NCI-H460 (cell line): Measurements from ENCODE around the gene PABPC1L. TPM values are rescaled to one million over a fixed set of nuclear protein-coding genes. Genes with fewer than 3 reads are reported as not detected.

Source experiments
- DNase-seq: peaks from one replicate; pipeline ENCODE4 v3.0.0-alpha.2; 2016; ENCODE audit warnings: low read depth; ENCODE audit errors: extremely low read depth
- total RNA-seq: library from RNA; depleted of rRNA; stranded (reverse); fragments of >200 nt; shearing (Covaris generic); gene quantifications from 2 replicates; pipeline ENCODE4 v1.2.3, GENCODE V29; 2014; rRNA removed

PABPC1L gene
- total RNA-seq, 1 experiment from 2014 or later, result 67.6 TPM

DNA sequence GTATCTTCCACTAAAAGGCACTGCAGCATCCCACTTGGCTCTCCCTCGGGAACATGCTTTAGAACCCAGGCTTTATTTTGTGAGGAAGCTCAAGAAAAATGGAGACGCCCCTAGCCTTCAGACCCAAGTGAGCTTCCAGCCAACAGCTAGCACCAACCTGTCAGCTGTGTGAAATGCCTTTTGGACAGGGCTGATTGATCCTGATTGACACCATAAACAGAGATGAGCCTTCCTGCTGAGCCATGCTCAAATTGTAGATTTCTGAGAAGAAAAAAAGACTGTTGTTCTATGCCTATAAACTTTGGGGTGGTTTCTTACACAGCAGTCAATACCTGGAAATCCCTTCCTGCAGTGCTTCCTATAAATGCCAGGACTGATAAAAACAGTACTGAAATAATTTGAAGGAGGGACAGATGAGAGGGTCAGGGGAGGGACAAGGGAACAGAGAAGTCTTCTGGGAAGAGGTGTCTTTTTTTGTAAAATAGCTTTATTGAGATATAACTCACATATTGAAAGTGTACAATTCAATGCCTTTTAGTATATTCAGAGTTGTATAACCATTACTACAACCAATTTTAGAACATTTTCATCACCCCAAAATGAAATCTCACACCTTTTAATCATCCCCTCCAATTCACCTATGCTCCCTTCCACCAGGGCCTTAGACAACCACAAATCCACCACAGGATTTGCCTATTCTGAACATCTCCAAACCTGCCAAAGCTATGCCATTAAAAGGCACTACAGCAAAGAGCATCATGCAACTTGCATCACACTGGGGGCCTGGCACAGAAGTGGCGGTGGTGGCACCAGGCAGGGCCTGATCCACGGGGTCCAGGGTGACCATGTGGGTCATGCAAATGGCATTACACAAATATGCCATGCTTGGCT is 53.7 kb downstream of the PABPC1L start:
- DNase-seq, result no peak

- no peak for DNase-seq
Observed at GRCh38 chr20:44965651-44966029, 55.8 kb downstream of the PABPC1L start.

DNA sequence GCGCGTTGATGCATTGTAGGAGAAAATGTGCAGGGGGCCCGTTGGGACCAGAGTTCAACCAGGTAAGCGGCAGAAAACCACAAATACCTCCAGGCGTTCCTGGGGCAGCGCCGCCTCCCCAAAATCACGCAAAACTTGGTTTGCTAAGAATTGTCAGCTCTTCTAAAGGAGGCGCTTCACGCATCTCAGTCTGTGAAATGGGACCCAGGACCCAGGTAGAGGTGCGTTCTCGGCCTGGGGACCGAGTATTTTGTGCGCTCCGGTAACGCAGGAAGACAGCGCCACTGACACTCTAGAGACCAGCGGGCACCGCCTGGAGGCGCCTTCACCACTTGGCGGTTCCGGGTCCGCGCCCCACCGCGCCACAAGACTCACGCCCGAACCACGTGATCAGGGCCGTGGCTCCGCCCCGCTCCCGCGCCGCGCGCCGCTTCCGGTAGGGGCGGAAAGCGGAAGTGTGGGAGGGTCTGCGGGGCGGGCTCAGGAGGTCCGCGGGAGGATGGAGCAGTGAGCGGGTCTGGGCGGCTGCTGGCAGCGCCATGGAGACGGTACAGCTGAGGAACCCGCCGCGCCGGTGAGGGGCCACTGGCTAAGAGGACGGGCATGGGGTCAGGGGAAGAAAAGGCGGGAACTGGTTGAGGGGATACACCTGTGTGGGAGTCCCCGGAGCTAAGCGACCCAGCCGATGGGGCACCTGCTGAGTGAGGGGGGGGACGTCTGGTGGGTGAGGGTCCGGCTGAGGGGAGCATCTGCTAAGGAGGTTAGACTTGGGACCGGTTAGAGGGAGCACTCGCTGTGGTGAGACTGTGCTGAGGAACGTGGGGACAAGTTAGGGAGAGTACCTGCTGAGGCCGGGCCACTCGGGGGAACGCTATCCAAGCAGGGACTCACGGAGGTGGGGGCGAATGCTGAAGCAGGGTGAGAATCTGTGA is 56.4 kb downstream of the PABPC1L start, which contains the start of gene STK4:
TSS of gene STK4 (plus strand) at position 483 of the 932 bp plus-strand sequence. CDS start at position 540, 57 bp downstream.
- DNase-seq, result peak; percentile 91

DNA sequence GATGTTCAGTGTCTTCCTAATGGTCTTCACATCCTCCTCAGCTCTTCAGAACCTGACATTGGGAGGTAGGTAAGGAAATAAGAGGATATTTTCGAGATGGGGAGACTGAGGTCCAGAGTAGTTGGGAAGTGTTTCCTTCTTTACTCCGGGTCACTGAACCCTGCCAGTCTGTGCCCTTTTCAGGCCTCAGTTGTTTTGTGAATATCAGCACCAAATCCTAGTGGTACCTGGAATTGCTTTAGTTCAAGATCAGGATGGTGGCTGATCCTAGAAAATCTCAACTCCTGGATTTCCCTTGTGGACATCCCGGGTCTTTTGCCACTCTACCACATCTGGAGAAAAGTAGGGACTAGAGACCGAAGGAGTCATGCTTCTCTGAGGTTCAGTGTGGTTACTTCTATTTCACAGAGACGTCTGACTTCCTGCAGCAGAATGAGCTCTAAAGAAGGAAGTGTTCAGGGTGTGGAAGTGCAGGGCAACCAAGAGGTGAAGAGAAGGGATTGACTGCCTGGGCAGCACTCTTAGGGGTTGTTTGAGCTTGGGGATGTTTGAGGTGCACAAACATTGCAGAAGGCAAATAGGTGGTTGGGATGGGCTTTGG is 57.4 kb downstream of the PABPC1L start:
- DNase-seq, result no peak

DNA sequence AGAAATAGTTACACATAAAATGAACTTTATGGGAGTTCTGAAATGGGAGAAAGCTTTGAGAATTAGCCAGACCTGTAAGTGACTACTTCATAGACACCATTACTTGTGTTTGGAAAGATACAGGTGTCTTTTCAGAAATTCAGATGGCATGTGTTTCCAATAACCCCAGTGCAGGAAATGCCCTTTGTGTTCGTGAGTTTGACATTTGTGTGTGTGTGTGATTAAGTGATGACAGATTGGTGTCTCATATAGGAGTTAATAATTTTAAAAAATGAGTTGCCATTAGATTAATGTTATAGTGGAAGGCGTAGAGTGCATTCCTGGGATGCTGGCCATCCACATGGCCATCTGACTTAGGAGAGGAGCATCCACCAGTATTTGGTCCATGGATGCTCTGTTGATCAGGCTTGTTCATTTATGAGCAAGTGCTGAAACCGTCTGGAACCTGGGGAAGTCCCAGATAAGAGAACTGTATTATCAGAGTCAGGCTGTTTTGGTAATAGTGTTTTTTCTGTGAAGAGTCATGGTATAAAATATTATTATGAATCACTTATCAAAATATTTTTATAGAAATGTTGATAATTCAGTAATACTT is 59.5 kb downstream of the PABPC1L start:
- no peak for DNase-seq

DNA sequence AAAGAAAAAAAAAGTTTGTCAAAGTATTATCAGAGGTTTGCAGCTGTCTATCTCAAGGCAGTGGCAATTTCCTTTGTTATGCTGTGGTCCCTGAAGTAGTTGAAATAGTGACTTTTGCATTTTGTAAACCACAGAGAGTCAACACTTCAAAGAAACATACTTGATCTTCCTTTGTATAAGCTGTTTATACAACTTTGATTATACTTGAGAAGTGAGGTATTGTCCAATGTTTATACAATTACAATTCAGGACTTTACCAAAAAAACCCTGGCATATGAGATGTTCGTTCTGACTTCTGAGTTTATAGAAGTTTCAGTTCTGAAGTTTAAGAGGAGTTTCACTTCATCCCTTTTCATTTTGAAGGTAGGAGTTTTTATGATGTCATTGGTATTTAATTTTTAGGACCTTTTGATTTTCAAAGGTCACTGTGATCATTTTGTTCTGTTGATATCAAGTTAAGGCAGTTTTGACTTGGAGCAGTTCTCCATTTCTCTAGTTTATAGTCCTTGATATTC is 60.4 kb downstream of the PABPC1L start:
- DNase-seq, result no peak

DNA sequence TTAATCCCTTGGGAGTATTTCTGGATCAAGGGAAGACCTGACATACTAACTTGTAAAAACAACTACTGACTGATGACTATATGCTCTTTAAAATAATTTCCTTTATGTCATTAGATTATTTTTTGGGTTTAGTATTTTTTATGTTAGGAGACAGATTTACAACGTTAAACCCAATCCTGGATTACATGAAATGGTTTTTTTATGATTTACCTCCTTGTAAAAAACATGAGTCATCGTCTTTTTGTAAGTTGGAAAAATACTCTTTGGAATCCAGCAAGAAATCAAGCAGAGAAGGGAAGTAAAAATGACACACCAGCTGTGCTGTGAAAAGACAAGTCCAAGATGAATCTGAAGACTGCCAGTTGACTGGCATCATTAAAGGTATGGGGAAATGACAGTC is 63.2 kb downstream of the PABPC1L start:
- no peak for DNase-seq

- no peak for DNase-seq
Observed at GRCh38 chr20:44976698-44977097, 66.8 kb downstream of the PABPC1L start.

GRCh38 chr20:44979090-44979621 is 69.3 kb downstream of the PABPC1L start:
- no peak for DNase-seq

GRCh38 chr20:44981736-44982406 is 72.0 kb downstream of the PABPC1L start:
- DNase-seq, result no peak

DNA sequence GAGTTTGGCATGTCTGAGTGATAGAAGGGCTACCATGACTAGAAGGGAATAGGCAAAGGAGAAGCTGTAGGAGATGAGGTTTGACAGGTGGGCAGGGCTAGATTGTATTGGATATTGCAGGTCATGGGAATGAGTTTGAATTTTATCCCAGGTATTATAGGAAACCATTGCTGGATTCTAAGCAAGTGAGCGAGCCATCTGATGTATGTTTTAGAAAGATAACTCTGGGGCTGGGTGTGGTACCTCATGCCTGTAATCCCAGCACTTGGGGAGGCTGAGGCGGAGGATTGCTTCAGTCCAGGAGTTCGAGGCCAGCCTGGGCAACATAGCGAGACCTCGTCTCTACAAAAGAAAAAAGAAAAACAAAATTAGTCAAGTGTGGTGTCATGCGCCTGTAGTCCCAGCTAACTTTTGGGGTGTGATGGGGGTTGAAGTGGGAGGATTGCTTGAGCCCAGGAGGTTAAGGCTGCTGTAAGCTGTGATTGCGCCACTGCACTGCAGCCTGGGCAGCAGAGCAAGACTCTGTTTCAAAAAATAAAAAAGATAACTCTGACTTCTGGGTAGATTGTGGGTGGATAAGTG is 73.3 kb downstream of the PABPC1L start:
- no peak for DNase-seq

DNA sequence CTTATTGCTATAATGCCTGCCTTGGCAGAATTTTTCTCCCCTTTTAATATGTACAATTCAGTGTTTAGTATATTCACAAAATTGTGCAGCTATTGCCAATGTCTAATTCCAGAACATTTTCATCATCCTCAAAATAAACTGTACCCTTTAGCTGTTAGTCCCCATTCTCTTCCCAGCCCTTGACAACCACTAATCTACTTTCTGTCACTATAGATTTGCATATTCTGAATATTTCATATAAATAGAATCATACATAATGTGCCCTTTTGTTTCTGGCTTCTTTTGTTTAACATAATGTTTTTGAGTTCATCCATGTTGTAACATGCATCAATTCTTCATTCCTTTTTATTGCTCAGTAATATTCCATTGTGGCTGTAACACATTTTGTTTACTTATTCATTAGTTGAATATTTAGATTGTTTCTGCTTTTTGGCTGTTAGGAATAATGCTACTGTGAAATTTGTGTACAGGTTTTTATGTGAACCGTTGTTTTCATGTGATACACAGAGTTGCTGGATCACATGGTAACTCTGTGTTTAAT is 78.8 kb downstream of the PABPC1L start:
- no peak for DNase-seq

Other genes with a start within 250 kb of the PABPC1L start
- 5.3 and 8.1 TPM in 2 replicates for gene CCN5, start 194.7 kb upstream of the PABPC1L start, total RNA-seq
- 1.0 and 1.2 TPM in 2 replicates for gene KCNK15, start 164.2 kb upstream of the PABPC1L start, total RNA-seq
- gene RIMS4, start 99.5 kb upstream of the PABPC1L start, total RNA-seq, result 0.20 and 0.35 TPM in 2 replicates
- gene YWHAB, start 24.4 kb upstream of the PABPC1L start, total RNA-seq, result 86.9 and 113 TPM in 2 replicates
- 52.9 and 58.0 TPM in 2 replicates for gene TOMM34, start 50.3 kb downstream of the PABPC1L start, total RNA-seq
- gene STK4, start 56.5 kb downstream of the PABPC1L start, total RNA-seq, result 32.2 and 42.4 TPM in 2 replicates
- gene KCNS1, start 191.1 kb downstream of the PABPC1L start, total RNA-seq, result not detected in 2 replicates
- not detected in 2 replicates for gene WFDC5, start 205.1 kb downstream of the PABPC1L start, total RNA-seq
- not detected in 2 replicates for gene WFDC12, start 214.4 kb downstream of the PABPC1L start, total RNA-seq